WTC11 (cell line): ENCODE data around the gene WASF3. TPM values are rescaled to one million over a fixed set of nuclear protein-coding genes. Genes with fewer than 3 reads are reported as not detected.

Experiments
- ATAC-seq: fragments of 200-7000 bp; cut with Tn5 transposase; 2 replicates; pipeline ENCODE4 v1.10.0; 2021; ENCODE audit warnings: mild to moderate bottlenecking, moderate library complexity
- CTCF ChIA-PET: fragments of 300-600 bp; sonication (Branson Sonifier 250); formaldehyde crosslinking; loops from one replicate; lab custom pipeline; 2021; ENCODE audit warnings: antibody characterized with exemption; lab: Charles Lee
- POLR2A ChIA-PET: fragments of 350-600 bp; sonication (Branson Sonifier 250); formaldehyde crosslinking; loops from one replicate; lab custom pipeline; 2021; ENCODE audit warnings: antibody characterized with exemption; lab: Charles Lee
- DNase-seq: peaks from one replicate; pipeline ENCODE4 v3.0.0; 2021; ENCODE audit warnings: low spot score
- H3K27ac Mint-ChIP-seq: 2 replicates; pipeline ENCODE4 v1.8.0; 2021; ENCODE audit warnings: mixed read lengths
- H3K27me3 Mint-ChIP-seq: 2 replicates; pipeline ENCODE4 v1.8.0; 2021; ENCODE audit warnings: low read depth, mild to moderate bottlenecking, moderate library complexity, mixed read lengths
- H3K36me3 Mint-ChIP-seq: 2 replicates; pipeline ENCODE4 v1.8.0; 2021; ENCODE audit warnings: mixed read lengths
- H3K4me1 Mint-ChIP-seq: 2 replicates; pipeline ENCODE4 v1.8.0; 2022; ENCODE audit warnings: mixed read lengths
- H3K4me3 Mint-ChIP-seq: 2 replicates; pipeline ENCODE4 v1.8.0; 2021; ENCODE audit warnings: mild to moderate bottlenecking, moderate library complexity, mixed read lengths
- H3K9me3 Mint-ChIP-seq: 2 replicates; pipeline ENCODE4 v1.8.0; 2021; ENCODE audit warnings: mixed read lengths
- AFF4 ChIP-seq: sonication (generic); formaldehyde crosslinking; IDR thresholded peaks from 2 replicates; pipeline ENCODE4 v1.8.1; 2023; ENCODE audit warnings: mild to moderate bottlenecking, missing genetic modification reagents, borderline replicate concordance
- ATF2 ChIP-seq: sonication (generic); formaldehyde crosslinking; IDR thresholded peaks from 2 replicates; pipeline ENCODE4 v1.8.1; 2022; ENCODE audit warnings: low read depth, missing genetic modification reagents, borderline replicate concordance
- ATF3 ChIP-seq: sonication (generic); formaldehyde crosslinking; conservative IDR thresholded peaks from 2 replicates; pipeline ENCODE4 v1.8.1; 2022; ENCODE audit warnings: mild to moderate bottlenecking, missing genetic modification reagents
- CREB1 ChIP-seq: sonication (generic); formaldehyde crosslinking; IDR thresholded peaks from 2 replicates; pipeline ENCODE4 v1.8.0; 2023; ENCODE audit warnings: mild to moderate bottlenecking, missing genetic modification reagents
- EMX1 ChIP-seq: fragments of 250-450 bp; sonication (Bioruptor Pico); IDR thresholded peaks from 2 replicates; pipeline ENCODE4 v1.8.0; 2021; ENCODE audit warnings: mild to moderate bottlenecking
- GRHL2 ChIP-seq: fragments of 250-450 bp; sonication (Bioruptor Pico); IDR thresholded peaks from 2 replicates; pipeline ENCODE4 v1.8.0; 2022; ENCODE audit warnings: mild to moderate bottlenecking, moderate library complexity; ENCODE audit not compliant: insufficient replicate concordance, severe bottlenecking
- HMGXB4 ChIP-seq: sonication (generic); formaldehyde crosslinking; IDR thresholded peaks from 2 replicates; pipeline ENCODE4 v1.8.1; 2023; ENCODE audit warnings: mild to moderate bottlenecking, moderate library complexity, missing genetic modification reagents
- IRF2 ChIP-seq: sonication (generic); formaldehyde crosslinking; IDR thresholded peaks from 2 replicates; pipeline ENCODE4 v1.8.0; 2022; ENCODE audit warnings: low read depth, missing genetic modification reagents, borderline replicate concordance
- JUN ChIP-seq: sonication (generic); formaldehyde crosslinking; IDR thresholded peaks from 2 replicates; pipeline ENCODE4 v1.8.0; 2023; ENCODE audit warnings: mild to moderate bottlenecking, missing genetic modification reagents
- MXD4 ChIP-seq: fragments of 250-450 bp; sonication (Bioruptor Pico); IDR thresholded peaks from 2 replicates; pipeline ENCODE4 v1.8.0; 2021; ENCODE audit warnings: mild to moderate bottlenecking, moderate library complexity, borderline replicate concordance
- NR1H2 ChIP-seq: sonication (generic); formaldehyde crosslinking; IDR thresholded peaks from 2 replicates; pipeline ENCODE4 v1.9.0; 2021; ENCODE audit warnings: mild to moderate bottlenecking, moderate library complexity, missing genetic modification reagents
- RELA ChIP-seq: sonication (generic); formaldehyde crosslinking; IDR thresholded peaks from 2 replicates; pipeline ENCODE4 v1.8.1; 2022; ENCODE audit warnings: missing genetic modification reagents, mild to moderate bottlenecking, borderline replicate concordance
- RORB ChIP-seq: fragments of 250-450 bp; sonication (Bioruptor Pico); IDR thresholded peaks from 2 replicates; pipeline ENCODE4 v1.9.0; 2021; ENCODE audit warnings: mild to moderate bottlenecking
- STAT6 ChIP-seq: sonication (generic); formaldehyde crosslinking; conservative IDR thresholded peaks from 2 replicates; pipeline ENCODE4 v1.8.1; 2023; ENCODE audit warnings: mild to moderate bottlenecking, low read depth, missing genetic modification reagents, moderate library complexity
- TCF7 ChIP-seq: sonication (generic); formaldehyde crosslinking; IDR thresholded peaks from 2 replicates; pipeline ENCODE4 v1.8.0; 2022; ENCODE audit warnings: mild to moderate bottlenecking, low read depth, missing genetic modification reagents, moderate library complexity
- ZBTB43 ChIP-seq: sonication (generic); formaldehyde crosslinking; IDR thresholded peaks from 2 replicates; pipeline ENCODE4 v1.8.1; 2023; ENCODE audit warnings: mild to moderate bottlenecking, missing genetic modification reagents
- ZNF512 ChIP-seq: sonication (generic); formaldehyde crosslinking; IDR thresholded peaks from 2 replicates; pipeline ENCODE4 v1.8.1; 2022; ENCODE audit warnings: missing genetic modification reagents, borderline replicate concordance
- ZNF532 ChIP-seq: fragments of 250-450 bp; sonication (Bioruptor Pico); IDR thresholded peaks from 2 replicates; pipeline ENCODE4 v1.9.0; 2021; ENCODE audit warnings: mild to moderate bottlenecking, borderline replicate concordance
- total RNA-seq: library from RNA; stranded (reverse); gene quantifications from 3 replicates; pipeline ENCODE4 v1.2.3, GENCODE V29; 2021

Gene WASF3
- total RNA-seq, 1 experiment from 2014 or later, result 26.8 TPM

GRCh38 chr13:26568132-26568815 lies 10.8 kb downstream of the WASF3 start (continued):
- TF ChIP-seq IRF2 (CRISPR knock-in tag) (no peak), TCF7 (CRISPR knock-in tag) (no peak), ZNF532 (no peak), ATF3 (CRISPR knock-in tag) (no peak), STAT6 (CRISPR knock-in tag) (no peak), HMGXB4 (CRISPR knock-in tag) (no peak)

- H3K4me1 Mint-ChIP-seq, result peaks cover 9% of the 10 kb centered on the region
- H3K27ac Mint-ChIP-seq, result no peak overlapping the region
- H3K9me3 Mint-ChIP-seq, result peaks cover 20% of the 10 kb centered on the region
- ChIA-PET POLR2A (no interaction called here), CTCF (no interaction called here)
- DNase-seq (no peak), ATAC-seq (no peak)
- no peaks in the 10 kb centered on the region for H3K27me3 Mint-ChIP-seq
- H3K4me3 Mint-ChIP-seq, result no peak overlapping the region
- peaks cover 15% of the 10 kb centered on the region for H3K36me3 Mint-ChIP-seq
- no peak for TF ChIP-seq GRHL2 (CRISPR knock-in tag)
- no peak for TF ChIP-seq NR1H2 (CRISPR knock-in tag)
- TF ChIP-seq RELA (CRISPR knock-in tag), result no peak
- TF ChIP-seq MXD4 (CRISPR knock-in tag), result no peak
- TF ChIP-seq CREB1, result no peak
- no peak for TF ChIP-seq ATF2 (CRISPR knock-in tag)
- TF ChIP-seq ZBTB43 (CRISPR knock-in tag), result no peak
- TF ChIP-seq JUN (CRISPR knock-in tag), result no peak
- TF ChIP-seq RORB (CRISPR knock-in tag), result no peak
- no peak for TF ChIP-seq AFF4 (CRISPR knock-in tag)
- no peak for TF ChIP-seq EMX1 (CRISPR knock-in tag)
- no peak for TF ChIP-seq ZNF512 (CRISPR knock-in tag)
Measured at GRCh38 chr13:26571518-26571917, 14.0 kb downstream of the WASF3 start.
